MG63 (cell line): ENCODE results near the gene MYBBP1A. TPM values are rescaled to one million over a fixed set of nuclear protein-coding genes. Genes with fewer than 3 reads are reported as not detected.

Experiments
- DNase-seq: peaks from one replicate; pipeline ENCODE4 v3.0.0-alpha.2; 2020
- H3K27me3 ChIP-seq: fragments of 250-450 bp; sonication (Bioruptor Pico); 2 replicates; pipeline ENCODE4 v1.5.1; 2020; ENCODE audit warnings: mild to moderate bottlenecking, moderate library complexity
- H3K36me3 ChIP-seq: fragments of 250-450 bp; sonication (Bioruptor Pico); 2 replicates; pipeline ENCODE4 v1.5.1; 2020; ENCODE audit warnings: mild to moderate bottlenecking, moderate library complexity
- H3K4me3 ChIP-seq: fragments of 250-450 bp; sonication (Bioruptor Pico); 2 replicates; pipeline ENCODE4 v1.5.1; 2020; ENCODE audit warnings: mild to moderate bottlenecking, moderate library complexity
- H3K9me3 ChIP-seq: fragments of 250-450 bp; sonication (Bioruptor Pico); 2 replicates; pipeline ENCODE4 v1.5.1; 2020; ENCODE audit warnings: mild to moderate bottlenecking, moderate library complexity
- total RNA-seq: library from RNA; depleted of rRNA; stranded (reverse); fragments of >200 nt; shearing (Covaris generic); gene quantifications from 2 replicates; pipeline ENCODE4 v1.2.3, GENCODE V29; 2014; ENCODE audit warnings: low replicate concordance

Gene MYBBP1A
- total RNA-seq, 1 experiment from 2014 or later = 63.2 TPM

GRCh38 chr17:4507361-4508111 is 47.6 kb downstream of the MYBBP1A start:
- no peaks in the 10 kb centered on the region for H3K9me3 ChIP-seq
- no peaks in the 10 kb centered on the region for H3K27me3 ChIP-seq
- H3K36me3 ChIP-seq = no peaks in the 10 kb centered on the region
- DNase-seq = no peak
- no peak overlapping the region for H3K4me3 ChIP-seq

- Histone ChIP-seq H3K27me3 (no peaks in the 10 kb centered on the region), H3K9me3 (no peaks in the 10 kb centered on the region), H3K4me3 (no peak overlapping the region), H3K36me3 (no peaks in the 10 kb centered on the region)
- peak; percentile 65 for DNase-seq
These were observed 48.3 kb downstream of the MYBBP1A start for GRCh38 chr17:4506892-4507291.

- no peaks in the 10 kb centered on the region for H3K36me3 ChIP-seq
- no peaks in the 10 kb centered on the region for H3K9me3 ChIP-seq
- no peak for DNase-seq
- H3K27me3 ChIP-seq = no peaks in the 10 kb centered on the region
- no peak overlapping the region for H3K4me3 ChIP-seq
These were observed 48.9 kb downstream of the MYBBP1A start for GRCh38 chr17:4506175-4506813.

GRCh38 chr17:4505187-4505586 is 50.0 kb downstream of the MYBBP1A start:
- DNase-seq = no peak
- Histone ChIP-seq H3K4me3 (no peak overlapping the region), H3K36me3 (no peaks in the 10 kb centered on the region), H3K9me3 (no peaks in the 10 kb centered on the region), H3K27me3 (no peaks in the 10 kb centered on the region)

GRCh38 chr17:4504188-4504587 is 51.0 kb downstream of the MYBBP1A start:
- Histone ChIP-seq H3K27me3 (peaks cover 4% of the 10 kb centered on the region), H3K36me3 (no peaks in the 10 kb centered on the region)

GRCh38 chr17:4503283-4504025 is 51.7 kb downstream of the MYBBP1A start:
- no peak for DNase-seq
- Histone ChIP-seq H3K9me3 (no peaks in the 10 kb centered on the region), H3K36me3 (no peaks in the 10 kb centered on the region), H3K4me3 (no peak overlapping the region), H3K27me3 (peaks cover 4% of the 10 kb centered on the region)

More at GRCh38 chr17:4504188-4504587, 51.0 kb downstream of the MYBBP1A start:
- Histone ChIP-seq H3K4me3 (no peak overlapping the region), H3K9me3 (no peaks in the 10 kb centered on the region)
- DNase-seq = no peak

- Histone ChIP-seq H3K4me3 (no peak overlapping the region), H3K9me3 (no peaks in the 10 kb centered on the region), H3K36me3 (no peaks in the 10 kb centered on the region), H3K27me3 (peaks cover 4% of the 10 kb centered on the region)
- DNase-seq = no peak
These were observed 52.6 kb downstream of the MYBBP1A start for GRCh38 chr17:4502466-4503154.

- DNase-seq = no peak
- Histone ChIP-seq H3K27me3 (peaks cover 4% of the 10 kb centered on the region), H3K4me3 (no peak overlapping the region), H3K36me3 (no peaks in the 10 kb centered on the region), H3K9me3 (no peaks in the 10 kb centered on the region)
These were observed 53.8 kb downstream of the MYBBP1A start for GRCh38 chr17:4501295-4501949.

GRCh38 chr17:4500191-4500571 is 55.0 kb downstream of the MYBBP1A start:
- peaks cover 4% of the 10 kb centered on the region for H3K27me3 ChIP-seq
- no peaks in the 10 kb centered on the region for H3K36me3 ChIP-seq
- H3K9me3 ChIP-seq = no peaks in the 10 kb centered on the region
- no peak overlapping the region for H3K4me3 ChIP-seq
- no peak for DNase-seq

- Histone ChIP-seq H3K9me3 (no peaks in the 10 kb centered on the region), H3K27me3 (peaks cover 4% of the 10 kb centered on the region), H3K4me3 (no peak overlapping the region), H3K36me3 (no peaks in the 10 kb centered on the region)
- no peak for DNase-seq
These were observed 55.6 kb downstream of the MYBBP1A start for GRCh38 chr17:4499431-4500190.

GRCh38 chr17:4498461-4499397 is 56.5 kb downstream of the MYBBP1A start, which contains the start of gene SPNS2:
Gene SPNS2, plus strand, starts transcription at chr17:4498881. Its CDS starts 167 bp downstream, at chr17:4499048.
- H3K36me3 ChIP-seq = no peaks in the 10 kb centered on the region
- H3K27me3 ChIP-seq = peaks cover 4% of the 10 kb centered on the region
- H3K9me3 ChIP-seq = no peaks in the 10 kb centered on the region
- DNase-seq = peak; percentile 54
- H3K4me3 ChIP-seq = no peak within 1 kb of the TSS

- no peaks in the 10 kb centered on the region for H3K36me3 ChIP-seq
These were observed 57.9 kb downstream of the MYBBP1A start for GRCh38 chr17:4497101-4497824.

GRCh38 chr17:4492721-4493561 is 62.2 kb downstream of the MYBBP1A start:
- H3K4me3 ChIP-seq = no peak overlapping the region
- no peaks in the 10 kb centered on the region for H3K9me3 ChIP-seq
- no peaks in the 10 kb centered on the region for H3K27me3 ChIP-seq
- H3K36me3 ChIP-seq = no peaks in the 10 kb centered on the region
- DNase-seq = no peak

More at GRCh38 chr17:4497101-4497824, 57.9 kb downstream of the MYBBP1A start:
- peaks cover 4% of the 10 kb centered on the region for H3K27me3 ChIP-seq
- DNase-seq = peak; percentile 75
- no peaks in the 10 kb centered on the region for H3K9me3 ChIP-seq
- H3K4me3 ChIP-seq = no peak overlapping the region
